22Rv1 (cell line): ENCODE data around the gene SULT4A1.

Experiments used
- H3K27ac ChIP-seq: fragments of 450-650 bp; 2 replicates; pipeline ENCODE4 v1.5.1; 2017
- CTCF ChIP-seq: fragments of 450-650 bp; IDR thresholded peaks from 2 replicates; pipeline ENCODE4 v1.5.1; 2017; ENCODE audit warnings: mild to moderate bottlenecking
- ZFX ChIP-seq: fragments of 450-650 bp; IDR thresholded peaks from 2 replicates; pipeline ENCODE4 v1.6.1; 2017; ENCODE audit warnings: antibody characterized with exemption, borderline replicate concordance

The SULT4A1 gene

GRCh38 chr22:43789452-43789851 lies 72.9 kb downstream of the SULT4A1 start:
- no peak for TF ChIP-seq ZFX
- TF ChIP-seq CTCF = no peak
- H3K27ac ChIP-seq = no peak overlapping the region

- peak; percentile 20; the same call in 1 of the 2 replicates for TF ChIP-seq CTCF
- TF ChIP-seq ZFX = no peak
- H3K27ac ChIP-seq = no peak overlapping the region
Measured at GRCh38 chr22:43783777-43784176, 78.5 kb downstream of the SULT4A1 start.

- no peak overlapping the region for H3K27ac ChIP-seq
- TF ChIP-seq CTCF = no peak
Measured at GRCh38 chr22:43782448-43782847, 79.9 kb downstream of the SULT4A1 start.

- no peak for TF ChIP-seq ZFX
- TF ChIP-seq CTCF = no peak
- no peak overlapping the region for H3K27ac ChIP-seq
Measured at GRCh38 chr22:43777286-43777685, 85.0 kb downstream of the SULT4A1 start.

- TF ChIP-seq CTCF (no peak), ZFX (no peak)
- H3K27ac ChIP-seq = no peak overlapping the region
Measured at GRCh38 chr22:43776081-43776670, 86.1 kb downstream of the SULT4A1 start.
